ENCODE results near the gene UBR7. TPM values are rescaled to one million over a fixed set of nuclear protein-coding genes. Genes with fewer than 3 reads are reported as not detected.

The UBR7 gene
- total and polyA plus RNA-seq, 7 donors, result 11.5 to 32.6 (median 17.0) TPM

- no peaks in the 10 kb centered on the region for H3K36me3 ChIP-seq (ENCODE audit: insufficient read depth in 1 of 2, low read depth in 1 of 2)
Measured at GRCh38 chr14:93269341-93270068, 62.4 kb downstream of the UBR7 start.

GRCh38 chr14:93271111-93271510 lies 64.1 kb downstream of the UBR7 start:
- H3K4me3 ChIP-seq, result no peak overlapping the region
- intact Hi-C loops (cut with DNase I), result no loop called here
- H3K36me3 ChIP-seq (ENCODE audit: insufficient read depth in 1 of 2, low read depth in 1 of 2), result no peaks in the 10 kb centered on the region
- TF ChIP-seq CTCF (IDR thresholded peaks at IDR 0.05), result no peak
- ATAC-seq (no peak), DNase-seq (no peak)
- H3K9me3 ChIP-seq, result no peaks in the 10 kb centered on the region
- H3K27ac ChIP-seq, result peak overlapping the region; percentile 72
- no peaks in the 10 kb centered on the region for H3K27me3 ChIP-seq (ENCODE audit: insufficient read depth in 3 of 3, low read length in 2 of 3)
- H3K4me1 ChIP-seq, result peaks cover 20% of the 10 kb centered on the region
- WGBS, 3 donors, result 41 to 51% (median 50%) methylated on average over 6 of the region's 6 CpGs

More at GRCh38 chr14:93269341-93270068, 62.4 kb downstream of the UBR7 start:
- Histone ChIP-seq H3K4me3 (no peak overlapping the region), H3K4me1 (peaks cover 20% of the 10 kb centered on the region), H3K27me3 (ENCODE audit: insufficient read depth in 3 of 3, low read length in 2 of 3) (no peaks in the 10 kb centered on the region), H3K27ac (peak overlapping the region; percentile 72), H3K9me3 (no peaks in the 10 kb centered on the region)
- DNase-seq (no peak), ATAC-seq (peak; percentile 74 to 83 (median 77))
- 70 to 77% (median 75%) methylated on average over 10 of the region's 10 CpGs for WGBS, 3 donors
- intact Hi-C loops (cut with DNase I), result no loop called here
- TF ChIP-seq CTCF (IDR thresholded peaks at IDR 0.05), result no peak

GRCh38 chr14:93274055-93274806 lies 67.2 kb downstream of the UBR7 start:
- Histone ChIP-seq H3K27ac (no peak overlapping the region), H3K4me3 (no peak overlapping the region), H3K36me3 (ENCODE audit: insufficient read depth in 1 of 2, low read depth in 1 of 2) (no peaks in the 10 kb centered on the region), H3K4me1 (peaks cover 17% of the 10 kb centered on the region), H3K9me3 (no peaks in the 10 kb centered on the region), H3K27me3 (ENCODE audit: insufficient read depth in 3 of 3, low read length in 2 of 3) (no peaks in the 10 kb centered on the region)
- intact Hi-C loops (cut with DNase I), result no loop called here
- TF ChIP-seq CTCF (IDR thresholded peaks at IDR 0.05), result no peak
- 93 to 97% (median 96%) methylated on average over 3 of the region's 3 CpGs for WGBS, 3 donors
- no peak for DNase-seq
- no peak for ATAC-seq

- no peak for DNase-seq
- Histone ChIP-seq H3K27ac (no peak overlapping the region), H3K9me3 (no peaks in the 10 kb centered on the region), H3K4me3 (no peak overlapping the region), H3K36me3 (ENCODE audit: insufficient read depth in 1 of 2, low read depth in 1 of 2) (no peaks in the 10 kb centered on the region), H3K27me3 (ENCODE audit: insufficient read depth in 3 of 3, low read length in 2 of 3) (no peaks in the 10 kb centered on the region), H3K4me1 (peaks cover 6% of the 10 kb centered on the region)
- TF ChIP-seq CTCF (IDR thresholded peaks at IDR 0.05), result no peak
- no peak for ATAC-seq
- intact Hi-C loops (cut with DNase I), result no loop called here
- WGBS, 3 donors, result 94 to 99% (median 94%) methylated on average over 3 of the region's 3 CpGs
Measured at GRCh38 chr14:93276031-93276716, 69.1 kb downstream of the UBR7 start.

Other genes starting within 250 kb of the UBR7 start
- gene ITPK1, start 91.3 kb upstream of the UBR7 start, total RNA-seq, result 10 to 100 TPM; 33.7 to 51.0 (median 45.6) TPM
- 10 to 100 TPM; 30.0 to 61.1 (median 32.5) TPM for gene ITPK1, start 91.3 kb upstream of the UBR7 start, polyA plus RNA-seq
- gene MOAP1, start 22.4 kb upstream of the UBR7 start, total RNA-seq, result 10 to 100 TPM; 28.4 to 49.2 (median 35.1) TPM
- gene MOAP1, start 22.4 kb upstream of the UBR7 start, polyA plus RNA-seq, result 10 to 100 TPM; 20.5 to 53.6 (median 22.6) TPM
- 10 to 100 TPM; 19.7 to 30.1 (median 24.4) TPM for gene LYSET, start 21.9 kb upstream of the UBR7 start, total RNA-seq
- 10 to 100 TPM; 29.1 to 50.1 (median 37.0) TPM for gene LYSET, start 21.9 kb upstream of the UBR7 start, polyA plus RNA-seq
- gene GON7, start 191 bp upstream of the UBR7 start, total RNA-seq, result 10 to 100 TPM in 1 of 4 donors, 1 to 10 TPM in 3; 7.4 to 10.3 (median 7.6) TPM
- 10 to 100 TPM; 15.5 to 49.3 (median 23.3) TPM for gene GON7, start 191 bp upstream of the UBR7 start, polyA plus RNA-seq
- 10 to 100 TPM; 18.9 to 24.9 (median 22.6) TPM for gene BTBD7, start 125.8 kb downstream of the UBR7 start, total RNA-seq
- 10 to 100 TPM in 1 of 3 donors, 1 to 10 TPM in 2; 6.0 to 13.3 (median 6.9) TPM for gene BTBD7, start 125.8 kb downstream of the UBR7 start, polyA plus RNA-seq
- under 1 TPM in 1 of 4 donors, not detected in 3; 0.54 TPM for gene COX8C, start 139.9 kb downstream of the UBR7 start, total RNA-seq
- gene COX8C, start 139.9 kb downstream of the UBR7 start, polyA plus RNA-seq, result under 1 TPM in 1 of 3 donors, not detected in 2; 0.35 TPM
- under 1 TPM; 0.17 to 0.88 (median 0.53) TPM for gene UNC79, start 223.7 kb downstream of the UBR7 start, total RNA-seq
- under 1 TPM; 0.03 to 0.56 (median 0.05) TPM for gene UNC79, start 223.7 kb downstream of the UBR7 start, polyA plus RNA-seq

All from psoas muscle (tissue), 8 donors.